GM21367 (cell line): Measurements from ENCODE around the gene EXOSC5.

ENCODE experiments used
- ATAC-seq: cut with Tn5 transposase; IDR thresholded peaks from one replicate; pipeline ENCODE4 v1.9.1; 2021; ENCODE audit not compliant: unreplicated experiment

EXOSC5 gene

GRCh38 chr19:41426952-41427646, 29.9 kb upstream of the EXOSC5 start, which contains the start of gene B3GNT8:
Gene B3GNT8 (minus strand): TSS chr19:41427374. CDS start chr19:41426778, 596 bp downstream.
- no peak for ATAC-seq

GRCh38 chr19:41426116-41426841, 29.1 kb upstream of the EXOSC5 start:
- no peak for ATAC-seq

GRCh38 chr19:41425174-41426115, 28.3 kb upstream of the EXOSC5 start:
- ATAC-seq: no peak

- no peak for ATAC-seq
These were observed 27.4 kb upstream of the EXOSC5 start for GRCh38 chr19:41424335-41425173.

GRCh38 chr19:41422955-41423354, 25.8 kb upstream of the EXOSC5 start:
- no peak for ATAC-seq

GRCh38 chr19:41422456-41422855, 25.3 kb upstream of the EXOSC5 start:
- no peak for ATAC-seq

- no peak for ATAC-seq
These were observed 24.8 kb upstream of the EXOSC5 start for GRCh38 chr19:41421973-41422372.

GRCh38 chr19:41421314-41421713, 24.2 kb upstream of the EXOSC5 start:
- ATAC-seq: no peak

- no peak for ATAC-seq
These were observed 23.1 kb upstream of the EXOSC5 start for GRCh38 chr19:41420101-41420880.

GRCh38 chr19:41416194-41416674, 19.1 kb upstream of the EXOSC5 start:
- ATAC-seq: no peak

GRCh38 chr19:41415154-41415571, 18.0 kb upstream of the EXOSC5 start:
- ATAC-seq: no peak

GRCh38 chr19:41414461-41414860, 17.3 kb upstream of the EXOSC5 start:
- no peak for ATAC-seq

- ATAC-seq: no peak
These were observed 16.8 kb upstream of the EXOSC5 start for GRCh38 chr19:41413947-41414346.

GRCh38 chr19:41412953-41413352, 15.8 kb upstream of the EXOSC5 start:
- ATAC-seq: no peak

- ATAC-seq: no peak
These were observed 14.8 kb upstream of the EXOSC5 start for GRCh38 chr19:41411968-41412265.

- ATAC-seq: no peak
These were observed 14.2 kb upstream of the EXOSC5 start for GRCh38 chr19:41411100-41411967.

- ATAC-seq: no peak
These were observed 13.3 kb upstream of the EXOSC5 start for GRCh38 chr19:41410336-41411054.

GRCh38 chr19:41409288-41409687, 12.1 kb upstream of the EXOSC5 start:
- no peak for ATAC-seq
